Type B pancreatic cell (in vitro differentiated cells): Measurements from ENCODE around the gene CPNE7. TPM values are rescaled to one million over a fixed set of nuclear protein-coding genes. Genes with fewer than 3 reads are reported as not detected.

Experiments used
- DNase-seq: peaks from one replicate; pipeline ENCODE4 v3.0.0; 2021; ENCODE audit warnings: mixed read lengths; ENCODE audit not compliant: unreplicated experiment; ENCODE audit errors: extremely low spot score
- H3K27ac Mint-ChIP-seq: 2 replicates; pipeline ENCODE4 v1.8.0; 2021; ENCODE audit warnings: mild to moderate bottlenecking, mixed read lengths
- H3K27me3 Mint-ChIP-seq: 2 replicates; pipeline ENCODE4 v1.8.0; 2021; ENCODE audit warnings: mixed read lengths
- H3K36me3 Mint-ChIP-seq: 2 replicates; pipeline ENCODE4 v1.8.0; 2021; ENCODE audit warnings: mixed read lengths
- H3K4me1 Mint-ChIP-seq: one replicate; pipeline ENCODE4 v1.8.0; 2021; ENCODE audit warnings: mixed read lengths; ENCODE audit not compliant: unreplicated experiment
- H3K4me3 Mint-ChIP-seq: 2 replicates; pipeline ENCODE4 v1.8.0; 2021; ENCODE audit warnings: mild to moderate bottlenecking, mixed read lengths
- H3K9me3 Mint-ChIP-seq: 2 replicates; pipeline ENCODE4 v1.8.0; 2021; ENCODE audit warnings: mixed read lengths
- CTCF ChIP-seq: fragments of 200-600 bp; sonication (generic); conservative IDR thresholded peaks from 2 replicates; pipeline ENCODE4 v1.5.0; 2021; ENCODE audit warnings: antibody characterized with exemption, mild to moderate bottlenecking
- total RNA-seq: library from RNA; stranded (reverse); gene quantifications from 2 replicates; pipeline ENCODE4 v1.2.1, GENCODE V29; 2021; ENCODE audit warnings: low replicate concordance

Gene CPNE7
- total RNA-seq, 1 donor from 2014 or later: 6.5 TPM

- H3K9me3 Mint-ChIP-seq: no peaks in the 10 kb centered on the region
- no peak overlapping the region for H3K4me3 Mint-ChIP-seq
- peaks cover 14% of the 10 kb centered on the region for H3K4me1 Mint-ChIP-seq
- peaks cover 21% of the 10 kb centered on the region for H3K27me3 Mint-ChIP-seq
- TF ChIP-seq CTCF: no peak
- no peaks in the 10 kb centered on the region for H3K36me3 Mint-ChIP-seq
- no peak for DNase-seq
- no peak overlapping the region for H3K27ac Mint-ChIP-seq
These were observed 3.9 kb upstream of the CPNE7 start for GRCh38 chr16:89571636-89572035.

GRCh38 chr16:89572073-89572484, 3.5 kb upstream of the CPNE7 start:
- no peak for DNase-seq
- Mint-ChIP-seq H3K27ac (no peak overlapping the region), H3K9me3 (no peaks in the 10 kb centered on the region), H3K4me3 (peak overlapping the region; percentile 61), H3K27me3 (peaks cover 25% of the 10 kb centered on the region), H3K4me1 (peaks cover 14% of the 10 kb centered on the region), H3K36me3 (no peaks in the 10 kb centered on the region)
- TF ChIP-seq CTCF: no peak

- Mint-ChIP-seq H3K36me3 (no peaks in the 10 kb centered on the region), H3K27me3 (peaks cover 30% of the 10 kb centered on the region), H3K27ac (peak overlapping the region; percentile 53), H3K9me3 (no peaks in the 10 kb centered on the region), H3K4me3 (peak overlapping the region; percentile 61), H3K4me1 (peaks cover 14% of the 10 kb centered on the region)
- no peak for DNase-seq
- no peak for TF ChIP-seq CTCF
These were observed 2.9 kb upstream of the CPNE7 start for GRCh38 chr16:89572485-89573205.

- Mint-ChIP-seq H3K4me3 (peak overlapping the region; percentile 65), H3K36me3 (no peaks in the 10 kb centered on the region), H3K4me1 (peaks cover 14% of the 10 kb centered on the region), H3K27ac (no peak overlapping the region), H3K9me3 (no peaks in the 10 kb centered on the region), H3K27me3 (peaks cover 38% of the 10 kb centered on the region)
- TF ChIP-seq CTCF: no peak
- DNase-seq: no peak
These were observed 1.5 kb upstream of the CPNE7 start for GRCh38 chr16:89573826-89574680.

- peaks cover 38% of the 10 kb centered on the region for H3K27me3 Mint-ChIP-seq
- no peak overlapping the region for H3K27ac Mint-ChIP-seq
- H3K4me3 Mint-ChIP-seq: no peak overlapping the region
These were observed 794 bp upstream of the CPNE7 start for GRCh38 chr16:89574681-89575246.

More at GRCh38 chr16:89574681-89575246, 794 bp upstream of the CPNE7 start:
- no peak for DNase-seq
- Mint-ChIP-seq H3K36me3 (no peaks in the 10 kb centered on the region), H3K4me1 (peaks cover 14% of the 10 kb centered on the region), H3K9me3 (no peaks in the 10 kb centered on the region)
- peak; percentile 81 for TF ChIP-seq CTCF
